Neural crest cell (in vitro differentiated cells): ENCODE measurements around the gene TTLL5. TPM values are rescaled to one million over a fixed set of nuclear protein-coding genes. Genes with fewer than 3 reads are reported as not detected.
A peak's percentile ranks its signal among the peaks of the same experiment; 100 is the strongest.

Experiments
- DNase-seq: peaks from one replicate; pipeline ENCODE4 v3.0.0; 2021; ENCODE audit warnings: low read depth, mixed read lengths, low spot score
- H3K27ac Mint-ChIP-seq: one replicate; pipeline ENCODE4 v1.8.0; 2021; ENCODE audit warnings: mild to moderate bottlenecking, mixed read lengths; ENCODE audit not compliant: unreplicated experiment
- H3K27me3 Mint-ChIP-seq: 2 replicates; pipeline ENCODE4 v1.8.0; 2021; ENCODE audit warnings: low read depth, mild to moderate bottlenecking, mixed read lengths
- H3K36me3 Mint-ChIP-seq: 2 replicates; pipeline ENCODE4 v1.8.0; 2021; ENCODE audit warnings: low read depth, mild to moderate bottlenecking, mixed read lengths
- H3K4me1 Mint-ChIP-seq: 2 replicates; pipeline ENCODE4 v1.8.0; 2021; ENCODE audit warnings: mixed read lengths
- H3K4me3 Mint-ChIP-seq: one replicate; pipeline ENCODE4 v1.8.0; 2021; ENCODE audit warnings: mild to moderate bottlenecking, mixed read lengths
- H3K9me3 Mint-ChIP-seq: 2 replicates; pipeline ENCODE4 v1.8.0; 2021; ENCODE audit warnings: mixed read lengths
- total RNA-seq: library from RNA; stranded (reverse); gene quantifications from 2 replicates; pipeline ENCODE4 v1.2.1, GENCODE V29; 2021
- TF ChIP-seq, protein P1 (sequence below): fragments of 200-600 bp; sonication (generic); conservative IDR thresholded peaks from 2 replicates; pipeline ENCODE4 v1.5.0; 2021; ENCODE audit warnings: antibody characterized with exemption, mild to moderate bottlenecking

TTLL5 gene
- total RNA-seq, 1 donor from 2014 or later, result 55.7 TPM

DNA sequence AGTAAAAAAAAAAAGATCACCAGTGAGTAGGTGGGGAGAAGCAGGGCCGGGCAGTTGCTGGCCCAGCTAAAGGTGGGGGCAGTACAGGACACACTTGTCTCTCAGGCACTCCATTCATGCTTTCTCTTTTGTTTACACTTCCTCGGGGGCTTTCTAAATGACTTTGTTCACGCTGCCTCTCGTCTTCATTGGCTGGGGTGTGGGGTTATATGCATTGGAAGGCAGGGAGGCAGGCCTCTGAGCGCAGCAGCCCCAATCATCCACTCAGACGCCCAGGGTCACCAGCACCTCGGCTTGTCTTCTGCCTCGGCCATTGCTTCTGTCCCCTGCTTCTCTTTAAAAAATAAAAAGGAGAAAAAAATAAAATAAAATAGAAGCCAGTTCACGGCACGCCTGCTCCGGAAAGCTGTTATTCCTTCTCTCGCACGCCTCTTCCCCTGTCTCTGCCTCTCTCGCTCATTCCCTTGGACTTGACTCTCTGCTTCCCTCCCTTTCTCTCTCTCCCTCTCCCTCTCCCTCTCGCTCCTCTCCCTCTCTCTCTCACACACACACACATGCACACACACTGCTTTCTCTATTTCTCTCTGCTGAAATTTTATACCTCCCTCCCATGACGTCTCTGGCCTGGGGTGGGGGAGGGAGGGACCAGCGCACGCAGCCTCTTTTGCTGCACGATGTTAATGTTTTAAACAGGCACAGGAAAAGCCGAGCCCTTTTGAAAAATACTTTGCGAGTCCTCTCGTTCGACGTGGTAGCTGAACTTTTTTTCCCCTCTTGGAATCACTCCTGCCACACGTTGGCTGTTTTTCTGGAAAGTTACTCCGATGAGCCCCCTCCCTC lies 320.6 kb downstream of the TTLL5 start, which contains the start of gene TGFB3:
Gene TGFB3, minus strand, starts transcription at position 570 of the 840 bp plus-strand sequence. CDS start 1,102 bp downstream, outside the sequence.
- peak within 1 kb of the TSS; percentile 63 for H3K27ac Mint-ChIP-seq
- H3K4me1 Mint-ChIP-seq, result peaks cover 42% of the 10 kb centered on the region
- H3K4me3 Mint-ChIP-seq, result peak within 1 kb of the TSS; percentile 88
- H3K36me3 Mint-ChIP-seq, result no peaks in the 10 kb centered on the region
- DNase-seq, result no peak
- TF ChIP-seq, protein P1, sequence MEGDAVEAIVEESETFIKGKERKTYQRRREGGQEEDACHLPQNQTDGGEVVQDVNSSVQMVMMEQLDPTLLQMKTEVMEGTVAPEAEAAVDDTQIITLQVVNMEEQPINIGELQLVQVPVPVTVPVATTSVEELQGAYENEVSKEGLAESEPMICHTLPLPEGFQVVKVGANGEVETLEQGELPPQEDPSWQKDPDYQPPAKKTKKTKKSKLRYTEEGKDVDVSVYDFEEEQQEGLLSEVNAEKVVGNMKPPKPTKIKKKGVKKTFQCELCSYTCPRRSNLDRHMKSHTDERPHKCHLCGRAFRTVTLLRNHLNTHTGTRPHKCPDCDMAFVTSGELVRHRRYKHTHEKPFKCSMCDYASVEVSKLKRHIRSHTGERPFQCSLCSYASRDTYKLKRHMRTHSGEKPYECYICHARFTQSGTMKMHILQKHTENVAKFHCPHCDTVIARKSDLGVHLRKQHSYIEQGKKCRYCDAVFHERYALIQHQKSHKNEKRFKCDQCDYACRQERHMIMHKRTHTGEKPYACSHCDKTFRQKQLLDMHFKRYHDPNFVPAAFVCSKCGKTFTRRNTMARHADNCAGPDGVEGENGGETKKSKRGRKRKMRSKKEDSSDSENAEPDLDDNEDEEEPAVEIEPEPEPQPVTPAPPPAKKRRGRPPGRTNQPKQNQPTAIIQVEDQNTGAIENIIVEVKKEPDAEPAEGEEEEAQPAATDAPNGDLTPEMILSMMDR, result no peak
- H3K9me3 Mint-ChIP-seq, result no peaks in the 10 kb centered on the region
- peaks cover 20% of the 10 kb centered on the region for H3K27me3 Mint-ChIP-seq

GRCh38 chr14:75982266-75983018 lies 321.4 kb downstream of the TTLL5 start:
- DNase-seq, result peak; percentile 88
- H3K4me1 Mint-ChIP-seq, result peaks cover 41% of the 10 kb centered on the region
- no peak overlapping the region for H3K27ac Mint-ChIP-seq
- H3K4me3 Mint-ChIP-seq, result peak overlapping the region; percentile 88
- no peaks in the 10 kb centered on the region for H3K36me3 Mint-ChIP-seq
- peaks cover 20% of the 10 kb centered on the region for H3K27me3 Mint-ChIP-seq
- TF ChIP-seq, protein P1, result peak; percentile 79
- H3K9me3 Mint-ChIP-seq, result no peaks in the 10 kb centered on the region

DNA sequence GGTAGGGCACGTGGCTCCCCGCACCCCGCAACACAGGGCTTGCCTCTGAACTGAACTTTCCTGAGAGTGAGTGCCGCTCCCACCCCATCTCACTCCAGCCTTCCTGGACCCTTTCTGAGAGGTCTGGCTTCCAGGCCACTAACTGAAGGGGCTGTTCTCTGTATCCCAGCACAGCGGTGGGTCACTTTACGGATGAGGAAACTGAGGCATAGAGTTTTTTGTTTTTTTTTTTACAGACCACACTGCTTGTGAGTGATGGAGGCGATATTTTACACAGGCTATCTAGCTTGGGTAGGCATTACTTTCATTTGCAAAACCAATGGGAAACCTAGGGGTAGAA lies 321.9 kb downstream of the TTLL5 start:
- Mint-ChIP-seq H3K27ac (no peak overlapping the region), H3K9me3 (no peaks in the 10 kb centered on the region), H3K4me3 (peak overlapping the region; percentile 88), H3K4me1 (peaks cover 41% of the 10 kb centered on the region), H3K36me3 (no peaks in the 10 kb centered on the region), H3K27me3 (peaks cover 20% of the 10 kb centered on the region)
- TF ChIP-seq, protein P1, result no peak
- DNase-seq, result no peak

DNA sequence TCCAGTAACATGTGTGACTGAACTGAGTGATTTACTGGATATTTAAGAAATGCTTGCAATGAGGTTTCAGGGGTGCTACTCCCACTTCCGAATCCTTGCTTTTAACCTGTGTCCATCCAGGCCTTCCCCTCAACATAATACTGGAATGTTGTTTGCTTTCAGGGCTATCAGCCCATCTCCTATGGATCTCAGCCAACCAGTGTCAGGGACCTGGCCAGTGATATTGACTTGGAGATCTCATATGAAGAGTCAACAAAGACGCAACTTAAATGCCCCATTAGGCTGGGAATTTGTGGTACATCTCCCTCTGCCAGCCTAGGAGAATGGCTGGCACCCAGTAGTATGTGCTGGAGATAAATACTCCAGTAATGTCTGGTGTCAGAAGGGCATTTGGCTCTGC lies 323.6 kb downstream of the TTLL5 start:
- H3K4me1 Mint-ChIP-seq, result peaks cover 37% of the 10 kb centered on the region
- DNase-seq, result no peak
- no peak overlapping the region for H3K27ac Mint-ChIP-seq
- TF ChIP-seq, protein P1, result no peak
- H3K9me3 Mint-ChIP-seq, result no peaks in the 10 kb centered on the region
- peaks cover 20% of the 10 kb centered on the region for H3K27me3 Mint-ChIP-seq
- no peaks in the 10 kb centered on the region for H3K36me3 Mint-ChIP-seq
- H3K4me3 Mint-ChIP-seq, result peak overlapping the region; percentile 88

- H3K27ac Mint-ChIP-seq, result peak within 1 kb of the TSS; percentile 93
- H3K36me3 Mint-ChIP-seq, result no peaks in the 10 kb centered on the region
- H3K9me3 Mint-ChIP-seq, result no peaks in the 10 kb centered on the region
- H3K4me3 Mint-ChIP-seq, result peak within 1 kb of the TSS; percentile 88
- DNase-seq, result peak; percentile 66
- H3K4me1 Mint-ChIP-seq, result peaks cover 28% of the 10 kb centered on the region
- TF ChIP-seq, protein P1, result no peak
- H3K27me3 Mint-ChIP-seq, result peaks cover 20% of the 10 kb centered on the region
These were observed 324.8 kb downstream of the TTLL5 start, which contains the start of gene IFT43 for GRCh38 chr14:75985618-75986438. TSS of gene IFT43 (plus strand) at chr14:75985763. CDS start at chr14:75985787, 24 bp downstream.
